G401.6 (cell line): ENCODE results near the gene AIPL1.

Source experiments
- FAIRE-seq: peaks from 2 replicates; lab custom pipeline; 2012; peaks lifted over from hg19 to GRCh38; lab: Jason Lieb, UNC

AIPL1 gene

GRCh38 chr17:6465206-6466003 lies 30.5 kb upstream of the AIPL1 start:
- no peak for FAIRE-seq

DNA sequence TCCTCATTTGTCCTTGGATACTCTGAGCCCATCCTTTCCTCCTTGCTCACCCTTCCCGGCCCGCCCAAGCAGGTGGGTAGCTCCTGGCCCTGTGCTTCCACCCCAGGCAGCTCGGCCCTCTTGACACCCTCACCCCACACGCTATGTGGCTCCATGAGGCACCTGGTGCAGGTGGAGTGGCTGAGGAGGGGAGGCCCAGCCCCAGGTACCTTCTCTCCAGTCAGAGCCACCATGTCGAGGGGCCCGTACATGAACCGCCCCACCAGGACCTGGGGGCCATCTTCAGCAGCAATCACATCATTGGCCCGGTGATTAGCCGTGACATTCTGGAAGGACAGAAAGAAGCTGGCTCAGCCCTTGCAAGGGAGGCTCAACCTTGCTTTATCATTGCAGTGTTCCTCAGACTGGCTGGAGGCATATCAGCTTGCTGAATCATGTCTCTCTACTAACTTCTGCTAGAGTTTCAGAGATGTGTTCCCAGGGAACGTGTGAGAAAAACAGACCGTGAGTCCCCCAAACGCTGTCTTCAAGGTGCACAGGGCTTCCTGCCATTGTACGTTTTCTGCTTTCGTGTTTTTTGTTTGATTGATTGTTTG lies 29.6 kb upstream of the AIPL1 start:
- FAIRE-seq, result no peak

DNA sequence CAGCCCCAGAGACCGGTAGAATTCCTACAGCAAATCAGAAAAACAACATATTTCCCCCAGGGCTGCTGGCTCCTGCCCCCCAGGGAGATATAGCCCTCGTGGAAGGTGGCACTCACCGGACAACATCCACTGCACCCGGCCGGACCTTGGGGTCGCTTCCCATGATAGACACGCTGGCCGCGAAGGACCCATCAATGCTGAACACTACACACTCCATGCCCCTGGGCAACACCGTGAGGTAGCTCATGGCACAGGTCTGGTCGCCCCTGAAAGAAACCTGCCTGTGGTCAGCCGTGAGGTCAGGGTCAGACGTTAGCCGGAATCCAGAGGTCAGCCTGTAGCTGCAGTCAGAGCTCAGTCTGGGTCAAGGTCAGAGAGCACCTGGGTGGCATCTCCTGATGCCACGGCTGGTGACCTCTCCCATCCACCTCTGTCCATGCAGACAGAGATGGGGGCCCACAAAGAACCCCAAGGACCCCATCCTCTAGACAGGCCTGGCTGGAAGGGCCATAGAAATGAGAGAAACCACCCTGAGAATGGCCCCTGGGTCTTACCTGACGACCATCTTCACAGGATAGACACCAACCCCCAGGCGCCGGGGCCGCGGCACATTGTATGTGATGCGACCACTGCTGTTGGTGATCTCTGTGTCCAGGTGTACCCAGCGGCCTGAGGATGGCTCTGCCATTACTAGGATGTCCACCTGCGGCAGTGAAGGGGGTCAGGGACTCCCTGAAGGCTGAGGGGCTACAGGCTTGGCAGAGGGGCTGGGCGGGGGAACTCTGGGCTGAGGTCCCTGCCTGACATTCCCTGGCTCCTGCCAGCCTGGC lies 28.9 kb upstream of the AIPL1 start:
- FAIRE-seq, result no peak

DNA sequence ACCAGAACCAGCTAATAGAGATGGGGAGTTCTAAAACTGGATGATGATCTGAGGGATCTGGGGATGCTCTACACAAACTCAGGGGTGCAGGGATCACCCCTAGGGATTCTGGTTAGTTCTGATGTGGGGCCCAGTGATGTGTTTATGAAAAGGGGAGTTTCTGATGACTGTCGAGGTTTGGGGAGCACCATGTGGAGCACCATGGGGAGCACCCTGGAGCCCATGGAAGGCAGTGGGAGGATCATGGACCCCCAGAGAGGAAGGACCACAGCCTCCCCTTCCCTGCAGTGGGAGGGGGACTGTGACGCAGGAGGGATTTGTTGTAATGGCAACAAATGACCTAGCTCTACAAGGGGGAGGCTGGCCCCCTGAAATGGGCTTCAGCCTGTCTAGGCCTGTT lies 27.8 kb upstream of the AIPL1 start:
- no peak for FAIRE-seq

GRCh38 chr17:6461792-6462524 lies 27.0 kb upstream of the AIPL1 start:
- no peak for FAIRE-seq

GRCh38 chr17:6461246-6461645 lies 26.3 kb upstream of the AIPL1 start:
- no peak for FAIRE-seq

DNA sequence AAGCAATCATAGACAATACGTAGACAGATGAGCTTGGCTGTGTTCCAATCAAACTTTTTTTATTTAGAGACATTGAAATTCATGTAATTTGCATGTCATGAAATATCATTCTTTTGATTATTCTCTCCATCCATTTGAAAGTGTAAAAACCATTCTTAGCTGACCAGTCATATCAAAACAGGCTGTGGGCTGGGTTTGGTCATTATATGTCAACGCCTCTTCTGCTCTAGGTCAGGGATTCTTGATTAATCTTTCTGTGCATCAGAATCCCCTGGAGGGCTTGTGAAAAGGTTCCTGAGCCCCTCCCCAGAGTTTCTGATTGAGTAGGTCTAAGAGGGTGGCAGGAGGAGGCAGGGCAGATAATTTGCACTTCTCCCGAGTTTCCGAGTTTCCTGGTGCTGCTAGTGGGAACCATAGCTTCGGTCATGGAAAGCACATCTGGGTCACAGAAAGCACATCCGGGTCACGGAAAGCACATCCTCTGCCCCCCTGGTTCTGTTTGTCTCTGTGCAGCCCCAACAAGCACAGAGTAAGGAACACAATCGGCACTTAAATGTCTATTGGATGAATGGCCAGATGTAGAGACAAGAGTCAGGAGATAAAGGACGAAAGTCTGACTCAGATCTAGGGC lies 25.7 kb upstream of the AIPL1 start:
- no peak for FAIRE-seq

DNA sequence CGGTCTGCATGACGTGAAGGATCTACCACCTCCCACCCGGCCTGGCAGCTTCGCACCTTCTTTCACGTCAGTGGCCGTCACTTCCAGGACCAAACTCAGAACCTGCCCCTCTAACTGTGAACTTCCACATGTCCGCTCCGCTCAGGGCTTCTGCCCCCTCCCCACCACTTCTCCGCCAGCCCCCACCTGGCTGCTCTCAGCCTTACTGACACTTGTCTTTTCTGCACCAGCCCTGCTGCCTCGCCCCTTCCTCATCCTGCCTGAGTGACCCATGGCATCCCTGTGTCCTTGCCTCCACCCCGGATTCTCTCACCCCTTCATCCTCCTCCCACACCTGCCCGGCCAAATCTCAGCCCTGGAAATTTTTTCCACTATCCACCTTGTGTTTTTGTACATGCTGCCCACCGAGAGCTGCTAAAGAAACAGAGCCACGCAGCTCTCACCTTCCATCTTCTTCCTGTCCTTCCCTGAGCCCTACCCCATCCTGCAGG lies 23.6 kb upstream of the AIPL1 start:
- FAIRE-seq, result no peak

DNA sequence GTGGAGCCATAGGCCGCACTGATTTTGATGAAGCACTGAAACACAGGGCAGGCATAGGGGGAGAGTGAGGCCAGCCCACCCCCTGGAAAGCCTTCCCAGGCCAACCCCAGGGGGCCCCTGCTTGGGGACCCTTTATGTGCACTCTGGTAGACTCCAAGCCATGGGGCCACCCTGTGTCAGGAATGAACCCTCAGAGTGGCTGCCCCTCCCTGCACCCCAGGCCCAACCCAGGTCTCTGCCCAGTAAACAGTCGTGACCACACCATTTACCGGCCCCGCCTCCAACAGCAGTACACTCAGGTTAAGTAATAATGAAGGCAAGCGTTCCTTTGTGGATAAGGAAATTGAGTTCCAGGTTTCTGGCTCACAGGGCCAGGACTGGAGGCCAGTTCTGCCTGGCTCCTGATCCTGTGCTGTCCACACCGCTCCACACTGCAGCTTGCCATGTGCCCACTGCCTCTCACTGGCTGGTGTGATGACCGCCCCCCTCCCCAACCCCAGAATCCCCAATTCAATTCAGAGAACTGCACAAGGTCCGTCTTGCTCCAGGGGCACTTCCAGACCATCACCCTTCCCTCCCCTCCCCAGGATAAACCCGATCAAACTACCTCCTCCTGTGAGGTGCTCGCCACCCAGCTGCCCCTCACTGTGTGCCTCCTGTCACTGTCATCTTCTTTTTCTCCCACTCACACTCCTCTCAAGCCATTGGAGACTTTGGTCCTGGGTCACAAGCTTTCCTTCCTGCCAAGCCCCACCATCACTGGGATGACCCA lies 23.0 kb upstream of the AIPL1 start:
- no peak for FAIRE-seq

DNA sequence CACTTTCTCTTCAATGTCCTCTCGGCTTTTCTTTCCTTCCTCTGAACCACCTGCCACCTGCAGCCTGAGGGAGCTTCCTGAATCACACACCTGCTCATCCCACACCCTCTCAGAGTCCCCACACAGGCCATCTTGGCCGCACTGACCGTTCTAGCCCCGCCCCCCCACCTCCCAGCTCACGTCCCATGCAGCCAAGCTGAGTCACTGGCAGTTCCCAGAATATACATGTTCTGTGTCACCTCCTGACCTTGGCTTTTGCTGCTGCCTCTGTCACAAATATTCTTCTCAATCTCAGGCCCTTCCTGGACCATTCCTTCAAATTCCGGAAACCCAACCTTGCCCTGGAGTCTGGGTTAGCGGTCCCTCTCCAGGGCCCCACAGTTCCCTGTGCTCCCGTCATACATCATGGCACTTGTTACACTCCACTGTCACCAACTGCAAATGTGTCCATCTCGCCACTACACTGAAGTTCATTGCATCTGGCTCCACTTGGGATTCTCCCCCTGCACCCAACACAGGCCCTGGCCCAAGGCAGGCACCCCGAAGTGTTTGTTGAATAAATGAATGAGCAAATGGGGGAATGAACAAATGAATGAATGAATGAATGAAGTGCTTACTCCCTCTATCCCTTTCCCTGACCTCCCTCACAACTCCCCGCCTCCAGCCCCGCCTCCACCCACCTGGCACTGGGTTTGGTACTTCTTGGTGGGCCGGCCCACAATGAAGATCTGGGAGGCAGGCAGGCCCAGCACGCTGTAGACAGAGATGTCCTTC lies 22.2 kb upstream of the AIPL1 start:
- FAIRE-seq, result no peak

- FAIRE-seq, result no peak
Measured at GRCh38 chr17:6456321-6456720, 21.4 kb upstream of the AIPL1 start.

- no peak for FAIRE-seq
Measured at GRCh38 chr17:6455321-6455705, 20.4 kb upstream of the AIPL1 start.

GRCh38 chr17:6454495-6455320 lies 19.8 kb upstream of the AIPL1 start:
- FAIRE-seq, result no peak

GRCh38 chr17:6453279-6454024 lies 18.5 kb upstream of the AIPL1 start:
- FAIRE-seq, result no peak

- no peak for FAIRE-seq
Measured at GRCh38 chr17:6452471-6453266, 17.7 kb upstream of the AIPL1 start.

GRCh38 chr17:6450926-6451832 lies 16.3 kb upstream of the AIPL1 start:
- no peak for FAIRE-seq

DNA sequence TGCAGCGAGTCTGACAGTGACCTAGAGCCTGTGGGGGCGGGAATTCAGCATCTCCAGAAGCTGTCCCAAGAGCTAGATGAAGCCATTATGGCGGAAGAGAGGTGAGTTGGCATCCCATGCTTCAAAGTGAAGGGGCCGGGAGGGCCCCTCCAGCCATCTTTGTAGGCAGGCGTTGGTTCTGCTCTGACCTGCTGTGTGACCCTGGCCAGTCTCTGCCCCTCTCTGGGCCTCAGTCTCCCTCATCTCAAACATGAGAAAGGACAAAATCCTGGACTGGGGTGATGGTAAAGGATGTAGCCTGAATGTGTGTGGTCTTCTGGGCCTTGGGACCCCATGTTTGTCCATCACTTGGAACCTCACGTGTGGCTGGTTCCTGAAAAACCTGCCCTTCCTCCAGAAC lies 14.4 kb upstream of the AIPL1 start:
- FAIRE-seq, result no peak
